Uterus (tissue), 4 donors: ENCODE data around the gene BRD9. TPM values are rescaled to one million over a fixed set of nuclear protein-coding genes. Genes with fewer than 3 reads are reported as not detected.

Experiments
- DNase-seq, 2 donors: peaks; one replicate each; pipeline ENCODE4 v3.0.0-alpha.2; 2019 to 2020
- H3K27ac ChIP-seq, 2 donors: fragments of 200-600 bp; sonication (generic); 1 replicate in 1 of 2; 2 replicates in 1 of 2; pipeline ENCODE4 v1.5.1; 2016 to 2018
- H3K27me3 ChIP-seq, 2 donors: fragments of 200-600 bp; sonication (generic); one replicate each; pipeline ENCODE4 v1.5.1; 2018 to 2019; ENCODE audit warnings: control low read depth in 1 of 2
- H3K36me3 ChIP-seq, 2 donors: fragments of 200-600 bp; sonication (generic); one replicate each; pipeline ENCODE4 v1.5.1; 2019; ENCODE audit warnings: control low read depth in 1 of 2
- H3K4me1 ChIP-seq, 2 donors: fragments of 200-600 bp; sonication (generic); one replicate each; pipeline ENCODE4 v1.5.1; 2018 to 2019; ENCODE audit warnings: control low read depth in 1 of 2
- H3K4me3 ChIP-seq, 2 donors: fragments of 200-600 bp; sonication (generic); 1 replicate in 1 of 2; 2 replicates in 1 of 2; pipeline ENCODE4 v1.5.1; 2018 to 2019; ENCODE audit warnings: mild to moderate bottlenecking in 1 of 2
- H3K9me3 ChIP-seq, 2 donors: fragments of 200-600 bp; sonication (generic); one replicate each; pipeline ENCODE4 v1.5.1; 2019; ENCODE audit warnings: control low read depth in 1 of 2
- CTCF ChIP-seq, 4 experiments: fragments of 200-600 bp in 2 of 4; fragments of 450-650 bp in 2 of 4; sonication (generic) in 2 of 4; IDR thresholded peaks; one replicate each; pipeline ENCODE4 v1.5.1; 2016 to 2019; ENCODE audit warnings: antibody characterized with exemption in 4 of 4, mild to moderate bottlenecking in 2 of 4, moderate library complexity in 1 of 4
- POLR2A ChIP-seq, 2 donors: fragments of 450-650 bp; IDR thresholded peaks; one replicate each; pipeline ENCODE4 v1.6.1; 2016; ENCODE audit warnings: antibody characterized with exemption in 2 of 2, mild to moderate bottlenecking in 1 of 2, moderate library complexity in 1 of 2
- intact Hi-C: fragments of 100-400 bp; cut with DNase I; formaldehyde crosslinking; loops from one replicate; pipeline ENCODE4 v1.15.1; 2023; ENCODE audit warnings: low total_unique reads
- total RNA-seq, 4 donors: library from RNA; depleted of rRNA in 3 of 4; stranded (reverse); fragments of >200 nt in 3 of 4; gene quantifications; one replicate each; pipeline versions ENCODE4 v1.1.0 to v1.2.4, GENCODE V29; 2014 to 2023
- donor health status: DM: yes; HTN: yes; CAD: no.

The BRD9 gene
- total RNA-seq, 4 donors from 2014 or later, result 31.0 to 53.9 (median 44.2) TPM

- Histone ChIP-seq H3K36me3 (no peaks in the 10 kb centered on the region), H3K27ac (no peak overlapping the region), H3K4me3 (no peak overlapping the region), H3K9me3 (no peaks in the 10 kb centered on the region), H3K4me1 (no peaks in the 10 kb centered on the region), H3K27me3 (no peaks in the 10 kb centered on the region)
- intact Hi-C loops, result no loop called here
- TF ChIP-seq POLR2A (IDR thresholded peaks at IDR 0.05) (no peak), CTCF (IDR thresholded peaks at IDR 0.05) (no peak)
- peak in 1 of 2 donors; percentile 3 for DNase-seq
These were observed 22.0 kb upstream of the BRD9 start for GRCh38 chr5:914612-915011.

- H3K27me3 ChIP-seq, result no peaks in the 10 kb centered on the region
- intact Hi-C loops, result no loop called here
- TF ChIP-seq CTCF (IDR thresholded peaks at IDR 0.05) (no peak), POLR2A (IDR thresholded peaks at IDR 0.05) (no peak)
- no peaks in the 10 kb centered on the region for H3K4me1 ChIP-seq
- H3K27ac ChIP-seq, result no peak overlapping the region
- H3K9me3 ChIP-seq, result no peaks in the 10 kb centered on the region
- H3K4me3 ChIP-seq, result no peak overlapping the region
- H3K36me3 ChIP-seq, result no peaks in the 10 kb centered on the region
- DNase-seq, result no peak
These were observed 21.6 kb upstream of the BRD9 start for GRCh38 chr5:914174-914573.

GRCh38 chr5:912280-913091 lies 19.9 kb upstream of the BRD9 start:
- Histone ChIP-seq H3K27me3 (no peaks in the 10 kb centered on the region), H3K27ac (no peak overlapping the region), H3K4me3 (no peak overlapping the region), H3K9me3 (no peaks in the 10 kb centered on the region), H3K4me1 (no peaks in the 10 kb centered on the region), H3K36me3 (no peaks in the 10 kb centered on the region)
- intact Hi-C loops, result no loop called here
- no peak for DNase-seq
- TF ChIP-seq POLR2A (IDR thresholded peaks at IDR 0.05), result no peak

GRCh38 chr5:911601-912000 lies 19.0 kb upstream of the BRD9 start:
- Histone ChIP-seq H3K4me1 (no peaks in the 10 kb centered on the region), H3K27ac (no peak overlapping the region), H3K36me3 (no peaks in the 10 kb centered on the region), H3K9me3 (no peaks in the 10 kb centered on the region), H3K4me3 (no peak overlapping the region), H3K27me3 (no peaks in the 10 kb centered on the region)
- no peak for DNase-seq
- intact Hi-C loops, result no loop called here
- TF ChIP-seq CTCF (IDR thresholded peaks at IDR 0.05), result no peak
- TF ChIP-seq POLR2A (IDR thresholded peaks at IDR 0.05), result no peak

GRCh38 chr5:910769-911160 lies 18.2 kb upstream of the BRD9 start:
- intact Hi-C loops, result no loop called here
- H3K27me3 ChIP-seq, result no peaks in the 10 kb centered on the region
- H3K27ac ChIP-seq, result no peak overlapping the region
- DNase-seq, result no peak
- H3K4me3 ChIP-seq, result no peak overlapping the region
- no peak for TF ChIP-seq CTCF (IDR thresholded peaks at IDR 0.05)
- no peak for TF ChIP-seq POLR2A (IDR thresholded peaks at IDR 0.05)
- H3K4me1 ChIP-seq, result no peaks in the 10 kb centered on the region
- H3K36me3 ChIP-seq, result no peaks in the 10 kb centered on the region
- no peaks in the 10 kb centered on the region for H3K9me3 ChIP-seq
